Neuronal stem cell (in vitro differentiated cells): Measurements from ENCODE around the gene AVEN.
A peak's percentile ranks its signal among the peaks of the same experiment; 100 is the strongest.

ENCODE experiments used
- DNase-seq: peaks from one replicate; pipeline ENCODE4 v3.0.0-alpha.2; 2013; ENCODE audit warnings: low spot score
- H2AFZ ChIP-seq: one replicate; pipeline ENCODE4 v1.6.1; 2013; ENCODE audit warnings: mild to moderate bottlenecking, low read length, inconsistent platforms
- H2AK5ac ChIP-seq: 2 replicates; pipeline ENCODE4 v1.6.1; 2013; ENCODE audit warnings: low read depth, mild to moderate bottlenecking, inconsistent platforms, low read length, moderate library complexity, mixed read lengths
- H2BK120ac ChIP-seq: 2 replicates; pipeline ENCODE4 v1.6.1; 2013; ENCODE audit warnings: low read depth, mild to moderate bottlenecking, inconsistent platforms, low read length, moderate library complexity, mixed read lengths
- H2BK12ac ChIP-seq: one replicate; pipeline ENCODE4 v1.6.1; 2013; ENCODE audit warnings: low read length, inconsistent platforms
- H2BK15ac ChIP-seq: 2 replicates; pipeline ENCODE4 v1.6.1; 2013; ENCODE audit warnings: mild to moderate bottlenecking, low read length, inconsistent platforms, mixed read lengths
- H2BK5ac ChIP-seq: one replicate; pipeline ENCODE4 v1.6.1; 2013; ENCODE audit warnings: inconsistent platforms, mild to moderate bottlenecking, low read length, moderate library complexity
- H3K14ac ChIP-seq: one replicate; pipeline ENCODE4 v1.6.1; 2013; ENCODE audit warnings: low read length, inconsistent platforms
- H3K18ac ChIP-seq: 2 replicates; pipeline ENCODE4 v1.6.1; 2013; ENCODE audit warnings: low read length, inconsistent platforms
- H3K23ac ChIP-seq: 2 replicates; pipeline ENCODE4 v1.6.1; 2013; ENCODE audit warnings: low read depth, mild to moderate bottlenecking, mixed read lengths, low read length, inconsistent platforms; ENCODE audit not compliant: poor library complexity
- H3K27ac ChIP-seq: replicated peaks from 3 replicates; pipeline ENCODE4 v1.5.1; 2013; ENCODE audit warnings: low read length, inconsistent platforms
- H3K27me3 ChIP-seq, 3 experiments: 2 replicates each; pipeline ENCODE4 v1.6.1; 2013; ENCODE audit warnings: low read length in 3 of 3, mild to moderate bottlenecking in 2 of 3, inconsistent platforms in 1 of 3, low read depth in 1 of 3, mixed read lengths in 1 of 3, moderate library complexity in 1 of 3; ENCODE audit not compliant: control insufficient read depth in 3 of 3, insufficient read depth in 3 of 3
- H3K36me3 ChIP-seq, 2 donors: replicated peaks in 1 of 2; 2 replicates each; pipeline ENCODE4 v1.6.1; 2013; ENCODE audit warnings: low read length in 2 of 2; ENCODE audit not compliant: control insufficient read depth in 2 of 2, insufficient read depth in 2 of 2
- H3K4ac ChIP-seq: 2 replicates; pipeline ENCODE4 v1.6.1; 2013; ENCODE audit warnings: inconsistent platforms, mild to moderate bottlenecking, low read length, moderate library complexity
- H3K4me1 ChIP-seq, 2 donors: 1 replicate in 1 of 2; 2 replicates in 1 of 2; pipeline ENCODE4 v1.6.1; 2013; ENCODE audit warnings: low read length in 2 of 2, low read depth in 1 of 2; ENCODE audit not compliant: control insufficient read depth in 2 of 2, insufficient read depth in 1 of 2
- H3K4me2 ChIP-seq: one replicate; pipeline ENCODE4 v1.6.1; 2013; ENCODE audit warnings: mild to moderate bottlenecking, low read length, inconsistent platforms; ENCODE audit not compliant: insufficient read depth, poor library complexity, severe bottlenecking
- H3K4me3 ChIP-seq, 2 donors: 2 replicates each; pipeline ENCODE4 v1.5.1; 2013; ENCODE audit warnings: low read length in 2 of 2, mild to moderate bottlenecking in 2 of 2, inconsistent platforms in 1 of 2, moderate library complexity in 1 of 2
- H3K79me1 ChIP-seq: one replicate; pipeline ENCODE4 v1.6.1; 2013; ENCODE audit warnings: low read depth, mild to moderate bottlenecking, inconsistent platforms, low read length, moderate library complexity
- H3K9ac ChIP-seq: one replicate; pipeline ENCODE4 v1.6.1; 2013; ENCODE audit warnings: mild to moderate bottlenecking, low read depth, low read length, inconsistent platforms; ENCODE audit not compliant: poor library complexity
- H3K9me3 ChIP-seq, 2 donors: replicated peaks in 1 of 2; 2 replicates each; pipeline versions ENCODE3 to v1.6.1; 2013; ENCODE audit warnings: low read length in 2 of 2, mild to moderate bottlenecking in 2 of 2, inconsistent platforms in 1 of 2, low read depth in 1 of 2, mixed read lengths in 1 of 2, moderate library complexity in 1 of 2; ENCODE audit not compliant: control insufficient read depth in 2 of 2, insufficient read depth in 1 of 2
- H4K8ac ChIP-seq: one replicate; pipeline ENCODE4 v1.6.1; 2013; ENCODE audit warnings: low read depth, mild to moderate bottlenecking, inconsistent platforms, low read length, moderate library complexity
- H4K91ac ChIP-seq: one replicate; pipeline ENCODE4 v1.6.1; 2013; ENCODE audit warnings: low read length, low read depth, mild to moderate bottlenecking, inconsistent platforms; ENCODE audit not compliant: poor library complexity
- WGBS, 2 donors: extraction: QIAGEN DNeasy Blood & Tissue Kit; methylation state at CpG; one replicate each; pipeline ENCODE4 v1.1.7; 2013; ENCODE audit warnings: missing lambda C conversion rate in 2 of 2, mixed read lengths in 1 of 2; ENCODE audit not compliant: insufficient read length in 2 of 2, insufficient replicate concordance in 1 of 2; ENCODE audit errors: extremely low coverage in 2 of 2; 5-methylcytosine and 5-hydroxymethylcytosine counted together

The AVEN gene

DNA sequence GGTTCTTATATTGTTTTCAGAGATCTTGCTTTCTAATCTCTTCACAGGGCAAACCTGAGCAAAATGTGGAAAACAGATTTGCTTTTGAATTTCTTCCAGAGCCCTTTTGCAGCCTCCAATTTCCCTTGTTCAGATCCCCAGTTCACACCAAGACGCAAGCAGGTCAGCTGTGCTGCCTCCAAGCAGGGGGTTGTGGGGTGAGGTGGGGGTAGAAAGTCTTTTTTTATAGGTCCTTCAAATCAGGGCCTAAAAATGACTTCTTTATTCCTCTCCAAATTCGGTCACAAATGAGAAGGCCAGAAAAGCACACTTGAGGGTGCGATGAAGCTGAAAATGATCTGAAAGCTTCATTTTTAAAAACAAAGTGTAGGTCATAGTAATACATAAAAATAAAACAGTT lies 26.3 kb upstream of the AVEN start:
- Histone ChIP-seq H3K18ac (no peak overlapping the region), H3K36me3 (no peaks in the 10 kb centered on the region), H3K79me1 (no peaks in the 10 kb centered on the region), H3K27ac (no peak overlapping the region), H2BK120ac (no peak overlapping the region), H2BK15ac (no peak overlapping the region), H2AK5ac (no peak overlapping the region), H3K14ac (no peak overlapping the region), H4K8ac (no peak overlapping the region), H3K9ac (no peak overlapping the region), H3K4ac (no peak overlapping the region), H3K27me3 (no peaks in the 10 kb centered on the region), H3K23ac (no peak overlapping the region), H3K4me3 (no peak overlapping the region), H2AFZ (peak overlapping the region; percentile 7), H3K9me3 (no peaks in the 10 kb centered on the region), H3K4me2 (no peak overlapping the region), H3K4me1 (no peaks in the 10 kb centered on the region), H4K91ac (no peak overlapping the region), H2BK5ac (no peak overlapping the region), H2BK12ac (no peak overlapping the region)
- no peak for DNase-seq
- WGBS, 2 donors, result no CpG with 5 or more reads among the region's 3 CpGs

DNA sequence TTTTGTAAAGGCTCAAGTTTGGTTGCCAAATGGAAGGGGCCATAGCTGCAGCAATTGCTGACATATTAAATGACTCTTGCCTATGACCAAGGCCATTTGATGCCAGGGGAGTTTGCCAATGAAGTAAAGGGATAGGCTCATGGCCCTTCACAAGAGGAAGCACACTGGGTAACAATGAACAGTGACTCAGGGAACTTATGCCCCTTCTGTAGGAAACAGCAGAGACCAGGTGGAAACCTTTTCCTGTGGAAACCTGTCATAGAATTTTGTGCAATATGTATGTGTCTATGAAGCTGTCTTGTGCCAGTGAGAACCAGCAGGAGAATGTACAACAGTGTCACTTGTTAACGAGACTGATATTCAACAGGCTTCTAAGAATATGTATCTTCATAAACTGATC lies 25.4 kb upstream of the AVEN start:
- Histone ChIP-seq H2AFZ (no peak overlapping the region), H3K4me1 (no peaks in the 10 kb centered on the region), H3K27me3 (peaks cover 0 to 2% (median 0%) of the 10 kb centered on the region in 3 experiments), H2BK15ac (no peak overlapping the region), H3K18ac (no peak overlapping the region), H3K27ac (no peak overlapping the region), H4K8ac (no peak overlapping the region), H3K4me3 (no peak overlapping the region), H3K23ac (no peak overlapping the region), H3K79me1 (no peaks in the 10 kb centered on the region), H3K9me3 (no peaks in the 10 kb centered on the region), H2BK120ac (no peak overlapping the region), H3K4ac (no peak overlapping the region), H3K36me3 (no peaks in the 10 kb centered on the region), H4K91ac (no peak overlapping the region), H2BK5ac (no peak overlapping the region), H2AK5ac (no peak overlapping the region), H3K9ac (no peak overlapping the region), H3K4me2 (no peak overlapping the region), H2BK12ac (no peak overlapping the region), H3K14ac (no peak overlapping the region)
- no CpG with 5 or more reads among the region's 1 CpG for WGBS, 2 donors
- DNase-seq, result no peak

DNA sequence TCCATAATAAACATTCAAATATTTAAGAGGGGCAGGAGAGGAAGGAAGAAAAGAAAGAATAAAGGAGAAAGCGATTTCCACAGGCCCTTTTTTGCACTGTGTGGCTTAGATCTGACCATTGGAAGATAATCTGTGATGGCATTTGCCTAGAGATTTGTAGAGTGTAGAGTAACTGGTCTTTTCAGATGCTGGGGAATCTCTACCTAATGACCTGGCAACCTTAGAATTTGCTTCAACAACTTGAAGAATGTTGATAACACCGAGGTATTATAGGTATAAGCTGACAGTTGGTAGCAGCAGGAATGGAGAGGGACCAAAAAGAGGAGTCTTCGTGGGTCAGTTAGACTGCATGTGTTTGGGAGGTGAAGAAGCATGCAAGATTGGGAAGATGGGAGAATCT lies 20.9 kb upstream of the AVEN start:
- Histone ChIP-seq H2BK12ac (no peak overlapping the region), H3K9me3 (no peaks in the 10 kb centered on the region), H2BK120ac (no peak overlapping the region), H3K27ac (no peak overlapping the region), H3K23ac (no peak overlapping the region), H3K36me3 (no peaks in the 10 kb centered on the region), H3K14ac (no peak overlapping the region), H2AK5ac (no peak overlapping the region), H3K9ac (no peak overlapping the region), H2AFZ (no peak overlapping the region), H3K4me2 (no peak overlapping the region), H4K8ac (no peak overlapping the region), H2BK5ac (no peak overlapping the region), H3K27me3 (peaks cover 0 to 4% (median 0%) of the 10 kb centered on the region in 3 experiments), H3K79me1 (no peaks in the 10 kb centered on the region), H3K18ac (no peak overlapping the region), H3K4me3 (no peak overlapping the region), H3K4me1 (no peaks in the 10 kb centered on the region), H2BK15ac (no peak overlapping the region), H3K4ac (no peak overlapping the region), H4K91ac (no peak overlapping the region)
- no CpG with 5 or more reads among the region's 3 CpGs for WGBS, 2 donors
- DNase-seq, result no peak

DNA sequence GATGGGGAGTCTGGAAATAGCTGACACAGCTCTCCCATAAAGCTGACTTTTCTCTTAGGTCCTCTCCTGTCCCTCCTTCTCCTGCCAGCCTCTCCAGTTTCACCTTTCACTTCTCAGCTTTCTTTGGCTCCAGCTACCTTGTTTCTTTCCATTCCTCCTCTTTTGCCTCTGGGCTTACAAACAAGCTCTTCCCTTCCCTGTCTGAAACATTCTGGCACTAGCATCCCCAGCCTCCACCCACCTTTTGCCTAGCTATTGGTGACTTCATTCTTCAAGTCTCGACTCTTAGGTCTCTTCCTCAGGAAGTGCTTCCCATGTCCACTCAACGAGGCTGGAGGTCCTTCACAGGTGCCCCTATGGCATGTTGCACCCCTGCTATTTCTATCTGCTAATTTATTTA lies 20.5 kb upstream of the AVEN start:
- H3K4me2 ChIP-seq, result no peak overlapping the region
- H3K27me3 ChIP-seq, result peaks cover 0 to 4% (median 0%) of the 10 kb centered on the region in 3 experiments
- no peak overlapping the region for H2BK15ac ChIP-seq
- no peak overlapping the region for H2BK5ac ChIP-seq
- H3K79me1 ChIP-seq, result no peaks in the 10 kb centered on the region
- no peak overlapping the region for H3K4me3 ChIP-seq
- H3K9me3 ChIP-seq, result no peaks in the 10 kb centered on the region
- no peak for DNase-seq
- H3K27ac ChIP-seq, result no peak overlapping the region
- H2BK120ac ChIP-seq, result no peak overlapping the region
- H2AK5ac ChIP-seq, result no peak overlapping the region
- no peaks in the 10 kb centered on the region for H3K36me3 ChIP-seq
- no peak overlapping the region for H2BK12ac ChIP-seq
- H3K4me1 ChIP-seq, result no peaks in the 10 kb centered on the region
- no CpG with 5 or more reads among the region's 2 CpGs for whole genome bisulfite sequencing, 2 donors
- H4K91ac ChIP-seq, result no peak overlapping the region
- no peak overlapping the region for H3K18ac ChIP-seq
- no peak overlapping the region for H3K23ac ChIP-seq
- H2AFZ ChIP-seq, result no peak overlapping the region
- no peak overlapping the region for H3K4ac ChIP-seq
- H4K8ac ChIP-seq, result no peak overlapping the region
- no peak overlapping the region for H3K9ac ChIP-seq
- H3K14ac ChIP-seq, result no peak overlapping the region
